ENCODE data around the gene SLC9C2.
"Not testable (repeated sequence)": the region's sequence is repeated elsewhere in the genome, so short reads cannot be mapped to it uniquely, and the experiment has no call there.

The SLC9C2 gene

DNA sequence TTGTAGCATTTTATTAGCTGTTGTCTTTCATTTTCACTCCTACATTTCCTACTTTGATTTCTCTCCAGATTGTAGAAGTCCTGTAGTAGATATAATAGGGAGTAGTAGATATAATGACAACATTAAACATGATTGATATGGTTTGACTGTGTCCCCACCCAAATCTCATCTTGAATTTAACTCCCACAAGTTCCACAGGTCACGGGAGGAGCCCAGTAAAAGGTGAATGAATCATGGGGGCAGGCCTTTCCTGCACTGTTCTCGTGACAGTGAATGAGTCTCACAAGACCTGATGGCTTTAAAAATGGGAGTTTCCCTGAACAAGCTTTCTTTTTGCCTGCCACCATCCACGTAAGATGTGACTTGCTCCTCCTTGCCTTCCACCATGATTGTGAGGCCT lies 133.2 kb downstream of the SLC9C2 start:
- intact Hi-C loops (cut with DNase I): loop anchor here (10.0 kb wide), 1 partner anchor 1535 kb away; no protein-coding TSS in a partner anchor

GRCh38 chr1:173467426-173467825 lies 135.4 kb downstream of the SLC9C2 start:
- DNase-seq: no peak
- intact Hi-C loops (cut with DNase I): no loop called here

More for the DNA sequence above, 133.2 kb downstream of the SLC9C2 start:
- DNase-seq: no peak

GRCh38 chr1:173464185-173464584 lies 138.7 kb downstream of the SLC9C2 start:
- intact Hi-C loops (cut with DNase I); DNase-seq: not testable (repeated sequence)

DNA sequence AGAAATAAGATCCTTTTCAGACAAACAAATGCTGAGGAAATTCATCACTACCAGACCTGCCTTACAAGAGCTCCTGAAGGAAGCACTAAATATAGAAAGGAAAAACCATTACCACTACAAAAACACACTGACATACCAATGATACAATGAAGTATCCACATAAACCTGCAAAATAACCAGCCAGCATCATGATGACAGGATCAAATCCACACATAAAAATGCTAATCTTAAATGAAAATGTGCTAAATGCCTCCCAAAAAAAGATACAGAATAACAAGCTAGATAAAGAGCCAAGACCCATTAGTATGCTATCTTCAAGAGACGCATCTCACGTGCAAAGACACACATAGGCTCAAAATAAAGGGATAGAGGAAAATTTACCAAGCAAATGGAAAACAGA lies 140.2 kb downstream of the SLC9C2 start:
- intact Hi-C loops (cut with DNase I); DNase-seq: not testable (repeated sequence)

- DNase-seq: no peak
- intact Hi-C loops (cut with DNase I): no loop called here
Measured at GRCh38 chr1:173459885-173460284, 143.0 kb downstream of the SLC9C2 start.

GRCh38 chr1:173454966-173455524 lies 147.8 kb downstream of the SLC9C2 start:
- intact Hi-C loops (cut with DNase I): no loop called here
- DNase-seq: no peak

DNA sequence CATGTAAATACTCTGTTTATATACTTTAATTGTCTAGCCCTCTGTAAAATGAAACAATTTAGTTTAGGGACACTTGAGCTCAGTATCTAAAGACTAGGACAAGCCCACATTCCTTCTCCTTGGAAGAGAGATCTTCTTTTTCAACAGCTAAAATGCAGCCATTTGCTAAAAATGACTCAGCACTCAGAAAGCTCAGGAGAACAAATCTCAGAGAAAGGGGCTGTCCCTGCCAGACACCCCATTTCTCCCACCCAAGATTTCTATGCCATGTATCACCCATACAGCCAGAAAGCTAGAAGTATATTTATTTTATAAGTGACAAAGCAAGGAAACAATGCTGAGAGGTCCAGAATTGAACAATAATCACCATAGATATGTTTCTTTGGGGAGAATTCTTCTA lies 148.9 kb downstream of the SLC9C2 start:
- no peak for DNase-seq
- intact Hi-C loops (cut with DNase I): no loop called here

DNA sequence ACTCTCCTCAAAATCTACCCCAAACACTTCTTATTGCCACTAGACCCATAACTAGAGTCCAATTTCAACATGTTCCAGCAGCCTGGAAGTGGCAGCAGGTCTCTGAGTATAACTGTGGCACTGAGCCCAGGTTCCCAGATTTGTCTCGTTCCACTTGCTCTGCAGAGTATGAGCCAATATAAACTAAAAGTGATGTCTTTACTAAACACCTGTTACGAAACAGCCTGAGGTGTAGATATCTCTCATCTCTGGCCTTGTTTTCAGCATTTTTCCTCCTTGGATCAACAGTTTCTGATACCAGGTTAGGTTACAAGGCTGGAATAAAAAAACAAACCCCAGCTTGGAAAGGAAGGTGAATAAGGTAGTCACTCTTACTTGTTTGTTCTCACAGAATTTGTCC lies 150.9 kb downstream of the SLC9C2 start:
- intact Hi-C loops (cut with DNase I): no loop called here
- DNase-seq: peak in 2 of 10 donors; percentile 13 to 20

Measured in posterior cingulate gyrus (tissue), 11 donors.